Kidney (tissue), 14 donors: ENCODE measurements around the gene CNPY2. TPM values are rescaled to one million over a fixed set of nuclear protein-coding genes. Genes with fewer than 3 reads are reported as not detected.
"Not testable (repeated sequence)": the region's sequence is repeated elsewhere in the genome, so short reads cannot be mapped to it uniquely, and the experiment has no call there.

Experiments
- DNase-seq, 5 donors: peaks; one replicate each; pipeline ENCODE4 v3.0.0-alpha.2; 2013 to 2020
- FAIRE-seq: peaks from 2 replicates; lab custom pipeline; 2012; peaks lifted over from hg19 to GRCh38; lab: Jason Lieb, UNC
- H3K27ac ChIP-seq, 2 donors: one replicate each; pipeline ENCODE4 v1.7.0; 2013; ENCODE audit warnings: low read depth in 2 of 2, low read length in 2 of 2, inconsistent platforms in 1 of 2
- H3K27me3 ChIP-seq: one replicate; pipeline ENCODE4 v1.7.1; 2013; ENCODE audit warnings: low read length, inconsistent platforms; ENCODE audit not compliant: control insufficient read depth, insufficient read depth
- H3K36me3 ChIP-seq, 3 donors: one replicate each; pipeline versions ENCODE4 v1.7.0 to v1.7.1; 2013; ENCODE audit warnings: low read length in 3 of 3, control low read depth in 1 of 3, inconsistent platforms in 1 of 3; ENCODE audit not compliant: insufficient read depth in 3 of 3, control insufficient read depth in 2 of 3
- H3K4me1 ChIP-seq, 3 donors: one replicate each; pipeline versions ENCODE4 v1.7.0 to v1.7.1; 2013; ENCODE audit warnings: low read length in 3 of 3, inconsistent platforms in 1 of 3, low read depth in 1 of 3; ENCODE audit not compliant: control insufficient read depth in 2 of 3, insufficient read depth in 2 of 3
- H3K4me3 ChIP-seq, 3 donors: one replicate each; pipeline versions ENCODE4 v1.7.0 to v1.8.1; 2013; ENCODE audit warnings: low read length in 3 of 3, control low read depth in 1 of 3, inconsistent platforms in 1 of 3
- H3K9ac ChIP-seq, 3 donors: one replicate each; pipeline versions ENCODE4 v1.7.0 to v1.7.1; 2013; ENCODE audit warnings: low read length in 3 of 3, control low read depth in 1 of 3, inconsistent platforms in 1 of 3
- H3K9me3 ChIP-seq, 3 donors: one replicate each; pipeline versions ENCODE4 v1.7.0 to v1.7.1; 2013; ENCODE audit warnings: low read length in 3 of 3, control low read depth in 1 of 3, inconsistent platforms in 1 of 3; ENCODE audit not compliant: control insufficient read depth in 2 of 3, insufficient read depth in 1 of 3
- CTCF ChIP-seq: IDR thresholded peaks from 3 replicates; pipeline ENCODE4 v1.5.1; 2012; ENCODE audit warnings: mild to moderate bottlenecking, moderate library complexity, borderline replicate concordance; ENCODE audit not compliant: insufficient read depth; ENCODE audit errors: extremely low read depth
- intact Hi-C: fragments of 100-400 bp; cut with DNase I; formaldehyde crosslinking; loops from one replicate; pipeline ENCODE4 v1.11.1; 2022
- polyA plus RNA-seq: library from polyadenylated mRNA; stranded (reverse); fragments of 350-450 nt; fragmentation: Illumina TruSeq; extraction: RNeasy Lipid Tissue Mini Kit (QIAGEN cat#74804); gene quantifications from one replicate; pipeline ENCODE4 v1.2.3, GENCODE V29; 2014; ENCODE audit warnings: low read depth, low replicate concordance; ENCODE audit not compliant: insufficient read depth
- total RNA-seq: library from RNA; stranded (reverse); fragmentation: NEBNext Ultra II Directional; extraction: Animal tissue kit (Norgen Biotek cat#: 25700); gene quantifications from one replicate; pipeline ENCODE4 v1.2.1, GENCODE V29; 2021
- donor health status: control.
- donor health status: control.
- donor health status: control.
- donor health status: control.
- donor health status: control.
- donor health status: DM: yes; HTN: yes; CAD: no.
- donor health status: Normal renal cell carcinoma (clear cell type).

The CNPY2 gene
- total and polyA plus RNA-seq, 2 donors from 2014 or later = 112 to 156 TPM

DNA sequence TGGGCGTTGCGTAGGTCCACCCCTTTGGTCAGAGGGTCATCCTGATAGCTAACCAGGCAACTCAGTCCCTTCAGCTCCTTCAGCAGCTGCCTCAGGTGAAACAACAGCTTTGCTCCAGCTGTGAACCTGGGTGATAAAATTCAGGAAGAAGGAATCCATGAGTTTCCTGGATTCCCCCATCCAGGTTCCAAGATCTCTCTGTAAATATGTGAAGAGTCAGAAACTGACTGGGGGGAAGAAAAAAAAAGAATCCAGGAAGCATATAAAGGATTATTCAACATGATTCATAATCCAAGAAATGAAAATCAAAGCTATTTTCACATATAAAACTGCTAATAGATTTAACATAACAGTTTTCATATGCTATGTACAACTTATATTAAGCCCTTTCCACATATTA lies 35.5 kb upstream of the CNPY2 start:
- no peak for DNase-seq

GRCh38 chr12:56350662-56351061 lies 34.9 kb upstream of the CNPY2 start:
- no peak overlapping the region for H3K4me3 ChIP-seq
- H3K9me3 ChIP-seq = no peaks in the 10 kb centered on the region
- no peaks in the 10 kb centered on the region for H3K27me3 ChIP-seq
- no peak overlapping the region for H3K27ac ChIP-seq
- no peaks in the 10 kb centered on the region for H3K4me1 ChIP-seq
- no peak for TF ChIP-seq CTCF
- FAIRE-seq (no peak), DNase-seq (no peak)
- H3K36me3 ChIP-seq = peaks cover 6 to 57% (median 51%) of the 10 kb centered on the region in 3 donors
- H3K9ac ChIP-seq = no peak overlapping the region
- intact Hi-C loops = no loop called here

More for the DNA sequence above, 35.5 kb upstream of the CNPY2 start:
- Histone ChIP-seq H3K27me3 (no peaks in the 10 kb centered on the region), H3K9me3 (no peaks in the 10 kb centered on the region), H3K4me3 (no peak overlapping the region), H3K9ac (no peak overlapping the region), H3K4me1 (no peaks in the 10 kb centered on the region), H3K27ac (no peak overlapping the region), H3K36me3 (peaks cover 5 to 60% (median 58%) of the 10 kb centered on the region in 3 donors)
- intact Hi-C loops = no loop called here
- no peak for TF ChIP-seq CTCF
- no peak for FAIRE-seq

DNA sequence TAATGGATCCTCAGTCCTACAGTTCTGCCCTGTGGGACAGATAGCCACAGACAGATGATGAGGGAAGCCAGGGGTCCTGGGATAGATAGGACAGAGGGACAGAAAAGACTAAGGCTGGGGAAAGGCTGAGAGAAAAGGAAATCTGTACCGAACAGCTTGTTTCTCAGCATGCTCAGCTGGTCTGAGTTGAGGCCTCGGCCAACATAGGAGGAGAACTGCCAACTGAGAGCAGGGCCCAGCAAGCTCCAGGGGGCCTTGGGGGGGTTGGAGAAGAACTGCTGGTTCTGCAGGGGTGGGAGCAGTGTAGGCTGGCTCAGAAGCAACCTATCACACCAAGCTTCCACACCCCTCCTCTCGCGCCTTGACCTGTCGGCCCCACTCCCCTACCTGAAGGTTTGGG lies 33.0 kb upstream of the CNPY2 start:
- H3K27ac ChIP-seq = no peak overlapping the region
- DNase-seq (no peak), FAIRE-seq (no peak)
- intact Hi-C loops = no loop called here
- no peak for TF ChIP-seq CTCF
- no peaks in the 10 kb centered on the region for H3K4me1 ChIP-seq
- no peaks in the 10 kb centered on the region for H3K27me3 ChIP-seq
- H3K4me3 ChIP-seq = no peak overlapping the region
- no peaks in the 10 kb centered on the region for H3K9me3 ChIP-seq
- peaks cover 5 to 42% (median 38%) of the 10 kb centered on the region in 3 donors for H3K36me3 ChIP-seq
- H3K9ac ChIP-seq = no peak overlapping the region

- FAIRE-seq, DNase-seq, H3K9me3 ChIP-seq, H3K27ac ChIP-seq, H3K27me3 ChIP-seq, intact Hi-C loops, H3K4me3 ChIP-seq, H3K4me1 ChIP-seq, H3K9ac ChIP-seq: not testable (repeated sequence)
- H3K36me3 ChIP-seq = peaks cover 11 to 51% (median 42%) of the 10 kb centered on the region in 3 donors
Measured at GRCh38 chr12:56347255-56347654, 31.5 kb upstream of the CNPY2 start.
